KMS-11 (cell line): ENCODE measurements around the gene GPC3.

Experiments
- H2AFZ ChIP-seq: fragments of 200-600 bp; sonication (generic); 2 replicates; pipeline ENCODE4 v1.6.1; 2016; ENCODE audit warnings: antibody characterized with exemption, mixed run types, low read depth
- H3K27ac ChIP-seq: fragments of 200-600 bp; sonication (generic); 2 replicates; pipeline ENCODE4 v1.6.1; 2016; ENCODE audit warnings: mild to moderate bottlenecking, mixed run types
- H3K27me3 ChIP-seq: fragments of 200-600 bp; sonication (generic); 2 replicates; pipeline ENCODE4 v1.6.1; 2017; ENCODE audit warnings: mild to moderate bottlenecking, low read depth, mixed run types, moderate library complexity; ENCODE audit not compliant: insufficient read depth
- H3K36me3 ChIP-seq: fragments of 200-600 bp; sonication (generic); 2 replicates; pipeline ENCODE4 v1.6.1; 2017; ENCODE audit warnings: mild to moderate bottlenecking, mixed run types; ENCODE audit not compliant: insufficient read depth
- H3K4me1 ChIP-seq: fragments of 200-600 bp; sonication (generic); 2 replicates; pipeline ENCODE4 v1.6.1; 2016; ENCODE audit warnings: mild to moderate bottlenecking, low read depth, mixed run types; ENCODE audit not compliant: poor library complexity, severe bottlenecking
- H3K4me2 ChIP-seq: fragments of 200-600 bp; sonication (generic); 2 replicates; pipeline ENCODE4 v1.7.0; 2016; ENCODE audit warnings: mild to moderate bottlenecking, mixed run types
- H3K4me3 ChIP-seq: fragments of 200-600 bp; sonication (generic); IDR thresholded peaks from 2 replicates; pipeline ENCODE4 v1.6.1; 2017; ENCODE audit warnings: low read depth, low read length, mixed read lengths; ENCODE audit not compliant: insufficient read depth
- H3K79me2 ChIP-seq: fragments of 200-600 bp; sonication (generic); 2 replicates; pipeline ENCODE4 v1.6.1; 2016; ENCODE audit warnings: low read depth, mixed run types; ENCODE audit not compliant: insufficient read depth
- H3K9ac ChIP-seq: fragments of 200-600 bp; sonication (generic); 2 replicates; pipeline ENCODE4 v1.6.1; 2016; ENCODE audit warnings: mild to moderate bottlenecking, mixed run types
- H4K20me1 ChIP-seq: fragments of 200-600 bp; sonication (generic); 2 replicates; pipeline ENCODE4 v1.6.1; 2016; ENCODE audit warnings: mild to moderate bottlenecking, mixed run types; ENCODE audit not compliant: insufficient read depth
- CTCF ChIP-seq: fragments of 200-600 bp; sonication (generic); conservative IDR thresholded peaks from 2 replicates; pipeline ENCODE4 v1.6.1; 2017; ENCODE audit warnings: low read depth, mild to moderate bottlenecking, antibody characterized with exemption, low read length, moderate library complexity, mixed read lengths

The GPC3 gene

GRCh38 chrX:133555782-133556458 lies 429.5 kb downstream of the GPC3 start:
- no peaks in the 10 kb centered on the region for H3K79me2 ChIP-seq
- no peaks in the 10 kb centered on the region for H3K36me3 ChIP-seq
- no peak for TF ChIP-seq CTCF
- H3K4me3 ChIP-seq, result no peak overlapping the region
- no peaks in the 10 kb centered on the region for H3K4me1 ChIP-seq
- no peak overlapping the region for H3K27ac ChIP-seq
- no peaks in the 10 kb centered on the region for H4K20me1 ChIP-seq
- H2AFZ ChIP-seq, result no peak overlapping the region
- no peak overlapping the region for H3K9ac ChIP-seq
- no peak overlapping the region for H3K4me2 ChIP-seq
- H3K27me3 ChIP-seq, result no peaks in the 10 kb centered on the region

GRCh38 chrX:133550665-133551485 lies 434.5 kb downstream of the GPC3 start:
- no peak for TF ChIP-seq CTCF
- no peaks in the 10 kb centered on the region for H3K27me3 ChIP-seq

GRCh38 chrX:133549295-133549933 lies 436.0 kb downstream of the GPC3 start:
- no peaks in the 10 kb centered on the region for H3K79me2 ChIP-seq
- H3K4me1 ChIP-seq, result no peaks in the 10 kb centered on the region
- no peak overlapping the region for H3K9ac ChIP-seq
- H4K20me1 ChIP-seq, result no peaks in the 10 kb centered on the region
- no peak overlapping the region for H3K4me3 ChIP-seq
- H3K4me2 ChIP-seq, result no peak overlapping the region
- H3K27me3 ChIP-seq, result no peaks in the 10 kb centered on the region
- H3K36me3 ChIP-seq, result no peaks in the 10 kb centered on the region
- no peak overlapping the region for H2AFZ ChIP-seq
- no peak overlapping the region for H3K27ac ChIP-seq
- no peak for TF ChIP-seq CTCF

More at GRCh38 chrX:133550665-133551485, 434.5 kb downstream of the GPC3 start:
- Histone ChIP-seq H3K36me3 (no peaks in the 10 kb centered on the region), H2AFZ (no peak overlapping the region), H3K4me3 (no peak overlapping the region), H4K20me1 (no peaks in the 10 kb centered on the region), H3K9ac (no peak overlapping the region), H3K79me2 (no peaks in the 10 kb centered on the region), H3K4me2 (no peak overlapping the region), H3K4me1 (no peaks in the 10 kb centered on the region), H3K27ac (no peak overlapping the region)

- H3K4me2 ChIP-seq, result no peak overlapping the region
- H2AFZ ChIP-seq, result no peak overlapping the region
- no peak overlapping the region for H3K4me3 ChIP-seq
- H3K79me2 ChIP-seq, result no peaks in the 10 kb centered on the region
- H3K36me3 ChIP-seq, result no peaks in the 10 kb centered on the region
- H3K4me1 ChIP-seq, result peaks cover 23% of the 10 kb centered on the region
- H3K9ac ChIP-seq, result no peak overlapping the region
- H4K20me1 ChIP-seq, result no peaks in the 10 kb centered on the region
- H3K27ac ChIP-seq, result no peak overlapping the region
- H3K27me3 ChIP-seq, result no peaks in the 10 kb centered on the region
- TF ChIP-seq CTCF, result no peak
Observed at GRCh38 chrX:133546441-133546840, 439.0 kb downstream of the GPC3 start.
